Measurements from ENCODE around the gene RSU1. TPM values are rescaled to one million over a fixed set of nuclear protein-coding genes. Genes with fewer than 3 reads are reported as not detected.
"Not testable (repeated sequence)": the region's sequence is repeated elsewhere in the genome, so short reads cannot be mapped to it uniquely, and the experiment has no call there.

RSU1 gene
- total and polyA plus RNA-seq, 2 donors (not counting 3 experiments of a cell fraction or from before 2014, with no cell fraction given), result 80.2 to 104 TPM

DNA sequence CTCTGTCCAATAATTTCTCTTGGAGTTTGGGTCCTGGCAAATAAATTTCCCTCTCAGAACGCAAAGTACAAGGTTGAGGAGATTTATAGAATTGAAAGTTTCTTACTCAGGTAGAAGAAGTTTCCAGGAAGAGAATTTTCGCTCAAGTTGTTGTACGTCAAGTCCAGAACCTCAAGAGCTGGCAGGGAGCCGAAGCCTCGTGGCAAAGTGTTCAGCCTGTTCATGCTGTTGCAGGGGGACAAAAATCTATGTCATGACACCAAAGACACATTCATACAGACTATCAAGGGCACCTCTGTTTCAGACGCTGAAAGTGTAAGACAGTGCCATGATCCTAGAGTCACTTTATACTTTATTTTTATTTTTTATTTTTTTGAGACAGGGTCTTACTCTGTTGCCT, 62.5 kb downstream of the RSU1 start:
- Histone ChIP-seq H3K4me1 (ENCODE audit: control insufficient read depth, extremely low read depth, insufficient read depth, low read length) (no peaks in the 10 kb centered on the region), H3K9ac (replicated peaks; ENCODE audit: extremely low read depth, insufficient read depth, low read length) (no peak overlapping the region), H3K4me3 (replicated peaks in 1 of 3; ENCODE audit: insufficient read depth in 1 of 3, low read depth in 1 of 3, low read length in 3 of 3) (no peak overlapping the region), H3K36me3 (ENCODE audit: control insufficient read depth in 2 of 2, extremely low read depth in 1 of 2, insufficient read depth in 2 of 2, low read length in 2 of 2) (peaks cover 0 to 2% of the 10 kb centered on the region in 2 experiments), H3K79me2 (ENCODE audit: control insufficient read depth, insufficient read depth, low read length) (no peaks in the 10 kb centered on the region), H4K20me1 (replicated peaks; ENCODE audit: control insufficient read depth, extremely low read depth, insufficient read depth, low read length) (no peaks in the 10 kb centered on the region), H3K27ac (ENCODE audit: insufficient read depth, low read depth, low read length) (no peak overlapping the region), H3K9me1 (replicated peaks; ENCODE audit: control insufficient read depth, extremely low read depth, insufficient read depth, low read length) (no peaks in the 10 kb centered on the region), H3K27me3 (ENCODE audit: control insufficient read depth in 2 of 2, insufficient read depth in 2 of 2, low read length in 2 of 2) (no peaks in the 10 kb centered on the region), H3K9me3 (replicated peaks; ENCODE audit: control insufficient read depth, insufficient read depth, low read length) (no peaks in the 10 kb centered on the region), H2AFZ (ENCODE audit: low read depth, low read length) (no peak overlapping the region), H3K4me2 (ENCODE audit: insufficient read depth, low read length) (no peak overlapping the region)
- POLR2A ChIA-PET, result no interaction called here
- FAIRE-seq, result no peak
- TF ChIP-seq, protein P1, sequence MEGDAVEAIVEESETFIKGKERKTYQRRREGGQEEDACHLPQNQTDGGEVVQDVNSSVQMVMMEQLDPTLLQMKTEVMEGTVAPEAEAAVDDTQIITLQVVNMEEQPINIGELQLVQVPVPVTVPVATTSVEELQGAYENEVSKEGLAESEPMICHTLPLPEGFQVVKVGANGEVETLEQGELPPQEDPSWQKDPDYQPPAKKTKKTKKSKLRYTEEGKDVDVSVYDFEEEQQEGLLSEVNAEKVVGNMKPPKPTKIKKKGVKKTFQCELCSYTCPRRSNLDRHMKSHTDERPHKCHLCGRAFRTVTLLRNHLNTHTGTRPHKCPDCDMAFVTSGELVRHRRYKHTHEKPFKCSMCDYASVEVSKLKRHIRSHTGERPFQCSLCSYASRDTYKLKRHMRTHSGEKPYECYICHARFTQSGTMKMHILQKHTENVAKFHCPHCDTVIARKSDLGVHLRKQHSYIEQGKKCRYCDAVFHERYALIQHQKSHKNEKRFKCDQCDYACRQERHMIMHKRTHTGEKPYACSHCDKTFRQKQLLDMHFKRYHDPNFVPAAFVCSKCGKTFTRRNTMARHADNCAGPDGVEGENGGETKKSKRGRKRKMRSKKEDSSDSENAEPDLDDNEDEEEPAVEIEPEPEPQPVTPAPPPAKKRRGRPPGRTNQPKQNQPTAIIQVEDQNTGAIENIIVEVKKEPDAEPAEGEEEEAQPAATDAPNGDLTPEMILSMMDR (IDR thresholded peaks at IDR 0.05; ENCODE audit: extremely low read depth in 1 of 2, insufficient read depth in 1 of 2, low read depth in 1 of 2, low read length in 2 of 2), result no peak
- TF ChIP-seq JUN (IDR thresholded peaks at IDR 0.05; ENCODE audit: borderline replicate concordance, insufficient read depth, insufficient read length, low read depth) (no peak), POLR2A (IDR thresholded peaks at IDR 0.05; ENCODE audit: low read depth, low read length) (no peak), MYC (IDR thresholded peaks at IDR 0.05; ENCODE audit: low read depth, low read length) (no peak), POLR2AphosphoS5 (IDR thresholded peaks at IDR 0.05; ENCODE audit: insufficient read depth, low read depth, low read length) (no peak), FOS (IDR thresholded peaks at IDR 0.05; ENCODE audit: borderline replicate concordance, insufficient read depth, low read length) (no peak), GATA2 (IDR thresholded peaks at IDR 0.05; ENCODE audit: insufficient read depth, insufficient read length, low read depth, low read length) (no peak), EZH2 (IDR thresholded peaks at IDR 0.05; ENCODE audit: borderline replicate concordance, low read depth, low read length, severe bottlenecking) (no peak)
- TF ChIP-seq, protein P2, sequence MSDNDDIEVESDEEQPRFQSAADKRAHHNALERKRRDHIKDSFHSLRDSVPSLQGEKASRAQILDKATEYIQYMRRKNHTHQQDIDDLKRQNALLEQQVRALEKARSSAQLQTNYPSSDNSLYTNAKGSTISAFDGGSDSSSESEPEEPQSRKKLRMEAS (IDR thresholded peaks at IDR 0.05; ENCODE audit: insufficient read depth, insufficient read length), result no peak
- BruUV-seq (replicated peaks), result no TSS peak
- intact Hi-C loops (cut with micrococcal nuclease) (no loop called here), dilution Hi-C loops (cut with MboI; ENCODE audit: extremely low pct_ligation_motif_present, low sequenced_read_pairs) (no loop called here)
- CTCF ChIA-PET, result interaction anchor here (1.6 kb wide), 1 partner anchor 13 kb away, joined by 3 read pairs; no protein-coding TSS in a partner anchor
- no peak for DNase-seq (ENCODE audit: low read depth, low spot score)

DNA sequence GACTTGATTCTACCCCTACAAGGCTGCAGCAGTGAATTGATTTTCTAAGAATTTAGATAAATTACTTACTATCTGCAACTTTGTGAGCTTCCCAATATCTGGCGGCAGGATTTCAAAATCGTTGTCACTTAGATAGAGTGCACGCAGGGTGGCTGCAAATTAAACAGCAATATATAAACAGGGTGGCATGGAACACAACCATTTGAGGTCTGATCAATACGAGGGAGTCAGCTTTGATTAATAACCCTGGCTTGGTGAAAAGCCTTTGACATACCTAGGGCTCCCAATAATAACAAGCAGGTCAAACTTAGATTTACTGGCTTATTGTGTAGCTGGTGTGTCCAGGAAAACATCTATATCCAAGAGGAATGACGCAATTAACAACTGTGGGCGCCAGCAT, 64.4 kb downstream of the RSU1 start:
- FAIRE-seq; H3K27ac ChIP-seq (ENCODE audit: insufficient read depth, low read depth, low read length); dilution Hi-C loops (cut with MboI; ENCODE audit: extremely low pct_ligation_motif_present, low sequenced_read_pairs); H3K27me3 ChIP-seq (ENCODE audit: control insufficient read depth in 2 of 2, insufficient read depth in 2 of 2, low read length in 2 of 2); H3K4me1 ChIP-seq (ENCODE audit: control insufficient read depth, extremely low read depth, insufficient read depth, low read length); H3K79me2 ChIP-seq (ENCODE audit: control insufficient read depth, insufficient read depth, low read length); H3K4me3 ChIP-seq (replicated peaks in 1 of 3; ENCODE audit: insufficient read depth in 1 of 3, low read depth in 1 of 3, low read length in 3 of 3); H2AFZ ChIP-seq (ENCODE audit: low read depth, low read length); H4K20me1 ChIP-seq (replicated peaks; ENCODE audit: control insufficient read depth, extremely low read depth, insufficient read depth, low read length); H3K36me3 ChIP-seq (ENCODE audit: control insufficient read depth in 2 of 2, extremely low read depth in 1 of 2, insufficient read depth in 2 of 2, low read length in 2 of 2); POLR2A ChIA-PET; H3K9me3 ChIP-seq (replicated peaks; ENCODE audit: control insufficient read depth, insufficient read depth, low read length); H3K9me1 ChIP-seq (replicated peaks; ENCODE audit: control insufficient read depth, extremely low read depth, insufficient read depth, low read length); H3K4me2 ChIP-seq (ENCODE audit: insufficient read depth, low read length); intact Hi-C loops (cut with micrococcal nuclease); BruUV-seq (replicated peaks); H3K9ac ChIP-seq (replicated peaks; ENCODE audit: extremely low read depth, insufficient read depth, low read length); DNase-seq (ENCODE audit: low read depth, low spot score): not testable (repeated sequence)
- CTCF ChIA-PET, result interaction anchor here (0.6 kb wide), 1 partner anchor 16 kb away, joined by 3 read pairs; no protein-coding TSS in a partner anchor
